ENCODE measurements around the gene RAB11FIP4.

DNA sequence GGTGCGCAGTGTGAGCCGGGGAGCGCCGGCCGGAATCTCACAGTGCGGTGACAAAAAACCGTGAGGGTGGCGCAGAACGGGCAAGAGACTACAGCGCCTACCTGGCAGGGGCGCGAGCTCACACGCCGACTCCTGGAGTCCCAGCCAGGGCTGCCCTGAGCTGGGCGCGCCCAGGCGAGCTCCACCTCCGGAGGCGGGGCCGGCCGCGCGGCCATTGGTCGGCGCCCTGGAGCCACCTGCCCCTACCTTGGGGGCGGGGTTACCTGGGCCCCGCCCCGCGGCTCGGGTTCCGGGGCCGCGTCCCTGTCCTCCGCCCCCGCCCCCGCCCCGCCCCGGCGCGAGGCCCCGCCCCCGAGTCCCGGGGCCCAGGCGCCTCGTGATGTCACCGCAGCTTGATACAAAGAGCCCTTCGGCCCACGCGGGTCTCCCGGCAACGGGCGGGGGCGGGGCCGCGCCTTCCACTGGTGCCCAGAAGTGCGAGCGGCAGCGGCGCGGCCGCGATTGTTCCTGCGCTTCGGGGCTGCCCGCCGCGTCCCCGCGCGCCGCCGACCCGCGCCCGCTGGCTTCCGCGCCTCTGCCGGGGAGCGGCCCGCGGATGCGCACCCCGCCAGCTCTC, 96.3 kb downstream of the RAB11FIP4 start:
- TF ChIP-seq, protein P1, sequence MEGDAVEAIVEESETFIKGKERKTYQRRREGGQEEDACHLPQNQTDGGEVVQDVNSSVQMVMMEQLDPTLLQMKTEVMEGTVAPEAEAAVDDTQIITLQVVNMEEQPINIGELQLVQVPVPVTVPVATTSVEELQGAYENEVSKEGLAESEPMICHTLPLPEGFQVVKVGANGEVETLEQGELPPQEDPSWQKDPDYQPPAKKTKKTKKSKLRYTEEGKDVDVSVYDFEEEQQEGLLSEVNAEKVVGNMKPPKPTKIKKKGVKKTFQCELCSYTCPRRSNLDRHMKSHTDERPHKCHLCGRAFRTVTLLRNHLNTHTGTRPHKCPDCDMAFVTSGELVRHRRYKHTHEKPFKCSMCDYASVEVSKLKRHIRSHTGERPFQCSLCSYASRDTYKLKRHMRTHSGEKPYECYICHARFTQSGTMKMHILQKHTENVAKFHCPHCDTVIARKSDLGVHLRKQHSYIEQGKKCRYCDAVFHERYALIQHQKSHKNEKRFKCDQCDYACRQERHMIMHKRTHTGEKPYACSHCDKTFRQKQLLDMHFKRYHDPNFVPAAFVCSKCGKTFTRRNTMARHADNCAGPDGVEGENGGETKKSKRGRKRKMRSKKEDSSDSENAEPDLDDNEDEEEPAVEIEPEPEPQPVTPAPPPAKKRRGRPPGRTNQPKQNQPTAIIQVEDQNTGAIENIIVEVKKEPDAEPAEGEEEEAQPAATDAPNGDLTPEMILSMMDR (IDR thresholded peaks at IDR 0.05), result peak; percentile 11
- no peak for TF ChIP-seq EZH2 (IDR thresholded peaks at IDR 0.05; ENCODE audit: borderline replicate concordance, insufficient read depth, low read depth, low read length, poor library complexity, severe bottlenecking)
